HG03103 (cell line): ENCODE data around the gene LIMS2.

Source experiments
- ATAC-seq: cut with Tn5 transposase; IDR thresholded peaks from one replicate; pipeline ENCODE4 v1.9.1; 2021; ENCODE audit warnings: low read depth; ENCODE audit not compliant: unreplicated experiment

Gene LIMS2

GRCh38 chr2:127659408-127660290, 15.7 kb downstream of the LIMS2 start:
- no peak for ATAC-seq

- no peak for ATAC-seq
Observed at GRCh38 chr2:127658641-127659407, 16.5 kb downstream of the LIMS2 start.

- ATAC-seq, result no peak
Observed at GRCh38 chr2:127658146-127658545, 17.2 kb downstream of the LIMS2 start.

- no peak for ATAC-seq
Observed at GRCh38 chr2:127657232-127657595, 18.1 kb downstream of the LIMS2 start.

- ATAC-seq, result no peak
Observed at GRCh38 chr2:127656569-127657231, 18.6 kb downstream of the LIMS2 start.

- ATAC-seq, result no peak
Observed at GRCh38 chr2:127655209-127656073, 19.9 kb downstream of the LIMS2 start.

- ATAC-seq, result no peak
Observed at GRCh38 chr2:127654838-127655175, 20.5 kb downstream of the LIMS2 start.

GRCh38 chr2:127654084-127654837, 21.1 kb downstream of the LIMS2 start:
- ATAC-seq, result no peak

GRCh38 chr2:127653421-127654083, 21.8 kb downstream of the LIMS2 start:
- no peak for ATAC-seq

GRCh38 chr2:127652786-127653357, 22.5 kb downstream of the LIMS2 start:
- no peak for ATAC-seq

GRCh38 chr2:127651971-127652550, 23.3 kb downstream of the LIMS2 start:
- no peak for ATAC-seq

- ATAC-seq, result no peak
Observed at GRCh38 chr2:127651381-127651809, 23.9 kb downstream of the LIMS2 start.

GRCh38 chr2:127650785-127651380, 24.4 kb downstream of the LIMS2 start:
- ATAC-seq, result no peak

- ATAC-seq, result no peak
Observed at GRCh38 chr2:127650041-127650784, 25.1 kb downstream of the LIMS2 start.

GRCh38 chr2:127649684-127650040, 25.7 kb downstream of the LIMS2 start:
- ATAC-seq, result no peak

- ATAC-seq, result no peak
Observed at GRCh38 chr2:127649100-127649611, 26.2 kb downstream of the LIMS2 start.

- no peak for ATAC-seq
Observed at GRCh38 chr2:127648321-127648720, 27.0 kb downstream of the LIMS2 start.
